ENCODE measurements around the gene MYO3B.

GRCh38 chr2:170305711-170306110 is 127.8 kb downstream of the MYO3B start:
- TF ChIP-seq CTCF (IDR thresholded peaks at IDR 0.05) (no peak), POLR2A (IDR thresholded peaks at IDR 0.05) (no peak)
